Sigmoid colon (tissue), 3 donors: ENCODE data around the gene ALKBH6.

ENCODE experiments used
- POLR2A ChIP-seq, 2 donors: fragments of 450-650 bp; IDR thresholded peaks; one replicate each; pipeline ENCODE4 v1.6.1; 2016; ENCODE audit warnings: antibody characterized with exemption in 2 of 2, mild to moderate bottlenecking in 2 of 2, moderate library complexity in 2 of 2
- TF ChIP-seq, protein P1 (sequence below), 4 experiments: fragments of 450-650 bp in 3 of 4; fragments of 200-600 bp in 1 of 4; IDR thresholded peaks; one replicate each; pipeline ENCODE4 v1.5.1; 2016 to 2019; ENCODE audit warnings: antibody characterized with exemption in 4 of 4, mild to moderate bottlenecking in 3 of 4, moderate library complexity in 2 of 4

- TF ChIP-seq, protein P1, sequence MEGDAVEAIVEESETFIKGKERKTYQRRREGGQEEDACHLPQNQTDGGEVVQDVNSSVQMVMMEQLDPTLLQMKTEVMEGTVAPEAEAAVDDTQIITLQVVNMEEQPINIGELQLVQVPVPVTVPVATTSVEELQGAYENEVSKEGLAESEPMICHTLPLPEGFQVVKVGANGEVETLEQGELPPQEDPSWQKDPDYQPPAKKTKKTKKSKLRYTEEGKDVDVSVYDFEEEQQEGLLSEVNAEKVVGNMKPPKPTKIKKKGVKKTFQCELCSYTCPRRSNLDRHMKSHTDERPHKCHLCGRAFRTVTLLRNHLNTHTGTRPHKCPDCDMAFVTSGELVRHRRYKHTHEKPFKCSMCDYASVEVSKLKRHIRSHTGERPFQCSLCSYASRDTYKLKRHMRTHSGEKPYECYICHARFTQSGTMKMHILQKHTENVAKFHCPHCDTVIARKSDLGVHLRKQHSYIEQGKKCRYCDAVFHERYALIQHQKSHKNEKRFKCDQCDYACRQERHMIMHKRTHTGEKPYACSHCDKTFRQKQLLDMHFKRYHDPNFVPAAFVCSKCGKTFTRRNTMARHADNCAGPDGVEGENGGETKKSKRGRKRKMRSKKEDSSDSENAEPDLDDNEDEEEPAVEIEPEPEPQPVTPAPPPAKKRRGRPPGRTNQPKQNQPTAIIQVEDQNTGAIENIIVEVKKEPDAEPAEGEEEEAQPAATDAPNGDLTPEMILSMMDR (IDR thresholded peaks at IDR 0.05) = no peak
- no peak for TF ChIP-seq POLR2A (IDR thresholded peaks at IDR 0.05)
These were observed 54.1 kb downstream of the ALKBH6 start for GRCh38 chr19:35959968-35960320.
